ENCODE results near the gene ATP8A2. TPM values are rescaled to one million over a fixed set of nuclear protein-coding genes. Genes with fewer than 3 reads are reported as not detected.

The ATP8A2 gene
- total and polyA plus RNA-seq, 2 of the 8 experiments (the other 6 are each of a cell fraction or from before 2014, with no cell fraction given), result 2.4 to 8.3 TPM

GRCh38 chr13:25462301-25463125 lies 90.7 kb downstream of the ATP8A2 start:
- H3K4me3 ChIP-seq (ENCODE audit: extremely low read depth in 1 of 4, insufficient read depth in 2 of 4, low read depth in 3 of 4, low read length in 4 of 4), result no peak overlapping the region

More at GRCh38 chr13:25462301-25463125, 90.7 kb downstream of the ATP8A2 start:
- WGBS, 2 experiments (ENCODE audit: extremely low coverage in 1 of 2, insufficient coverage in 1 of 2, insufficient read length in 1 of 2, insufficient replicate concordance in 2 of 2, low coverage in 1 of 2, low lambda C conversion rate in 2 of 2, missing lambda C conversion rate in 1 of 2), result 93% methylated on average over 9 of the region's 9 CpGs; no CpG with 5 or more reads in 1 of the 2 experiments
- Histone ChIP-seq H3K18ac (ENCODE audit: extremely low read depth, low read length) (no peak overlapping the region), H3K27me3 (replicated peaks in 1 of 4; ENCODE audit: control insufficient read depth in 3 of 4, extremely low read depth in 1 of 4, insufficient read depth in 3 of 4, low read length in 3 of 4) (no peaks in the 10 kb centered on the region), H4K91ac (replicated peaks; ENCODE audit: insufficient read length, low read length) (no peak overlapping the region), H3K27ac (ENCODE audit: low read depth, low read length) (no peak overlapping the region), H2BK15ac (ENCODE audit: low read length) (no peak overlapping the region), H3K36me3 (ENCODE audit: control insufficient read depth in 2 of 4, insufficient read depth in 4 of 4, low read length in 3 of 4) (no peaks in the 10 kb centered on the region), H4K5ac (ENCODE audit: insufficient read length, low read depth, low read length) (no peak overlapping the region), H3K56ac (replicated peaks; ENCODE audit: insufficient read length, low read depth, low read length) (no peak overlapping the region), H4K20me1 (replicated peaks in 1 of 2; ENCODE audit: control insufficient read depth in 1 of 2, insufficient read depth in 2 of 2, low read length in 2 of 2) (no peaks in the 10 kb centered on the region), H3K4ac (replicated peaks; ENCODE audit: insufficient read length, low read depth, low read length) (no peak overlapping the region), H3K9me3 (ENCODE audit: insufficient read depth in 2 of 2, low read depth in 1 of 2, low read length in 1 of 2) (no peaks in the 10 kb centered on the region), H3K23ac (ENCODE audit: insufficient read length) (no peak overlapping the region), H2BK12ac (ENCODE audit: low read depth, low read length) (no peak overlapping the region), H3K14ac (ENCODE audit: insufficient read length) (no peak overlapping the region), H3K23me2 (ENCODE audit: low read depth, low read length) (no peaks in the 10 kb centered on the region; the same call in 1 of the 2 replicates), H2AK5ac (ENCODE audit: low read depth, low read length) (no peak overlapping the region), H3K4me2 (ENCODE audit: insufficient read depth in 1 of 2, low read depth in 2 of 2, low read length in 2 of 2) (no peak overlapping the region), H2BK120ac (replicated peaks; ENCODE audit: low read depth, low read length) (no peak overlapping the region), H4K8ac (ENCODE audit: extremely low read depth, insufficient read depth, low read length) (no peak overlapping the region; the same call in 1 of the 2 replicates), H2BK5ac (ENCODE audit: low read depth, low read length) (no peak overlapping the region), H2BK20ac (ENCODE audit: low read length) (no peak overlapping the region), H3K79me1 (ENCODE audit: low read depth, low read length) (no peaks in the 10 kb centered on the region; the same call in 1 of the 2 replicates), H2AFZ (ENCODE audit: low read length) (no peak overlapping the region), H3K79me2 (ENCODE audit: control insufficient read depth in 1 of 2, insufficient read depth in 2 of 2, low read length in 2 of 2) (no peaks in the 10 kb centered on the region), H3K4me1 (replicated peaks in 1 of 4; ENCODE audit: control insufficient read depth in 3 of 4, insufficient read depth in 4 of 4, low read length in 3 of 4) (no peaks in the 10 kb centered on the region), H3K9ac (replicated peaks in 1 of 4; ENCODE audit: extremely low read depth in 1 of 4, low read depth in 3 of 4, low read length in 3 of 4) (no peak overlapping the region)
- ChIA-PET CTCF (ENCODE audit: partially characterized antibody) (no interaction called here), POLR2A (ENCODE audit: partially characterized antibody) (interaction anchor here (0.6 kb wide), 1 partner anchor 54 kb away, joined by 3 read pairs; no protein-coding TSS in a partner anchor)
- no peak for FAIRE-seq
- no peak for TF ChIP-seq SP4 (IDR thresholded peaks at IDR 0.05; ENCODE audit: low read length)
- TF ChIP-seq CEBPB (IDR thresholded peaks at IDR 0.05; ENCODE audit: low read depth, low read length), result 0 out of 2 replicates have a peak, but pooled peaks have one; percentile 41
- DNase-seq (ENCODE audit: low read depth in 1 of 2, low spot score in 2 of 2), result no peak

Measured in H1 (cell line).